ENCODE data around the gene GOLGB1. TPM values are rescaled to one million over a fixed set of nuclear protein-coding genes. Genes with fewer than 3 reads are reported as not detected.

Gene GOLGB1
- polyA plus RNA-seq, 3 donors: 80.1 to 98.1 (median 88.4) TPM

GRCh38 chr3:121659586-121659985 is 90.0 kb downstream of the GOLGB1 start:
- DNase-seq (ENCODE audit: extremely low read depth in 1 of 11, low read depth in 9 of 11, low spot score in 4 of 11): no peak

- DNase-seq (ENCODE audit: extremely low read depth in 1 of 11, low read depth in 9 of 11, low spot score in 4 of 11): no peak
Observed at GRCh38 chr3:121658716-121659435, 90.7 kb downstream of the GOLGB1 start.

- DNase-seq (ENCODE audit: extremely low read depth in 1 of 11, low read depth in 9 of 11, low spot score in 4 of 11): no peak
Observed at GRCh38 chr3:121654493-121655385, 94.8 kb downstream of the GOLGB1 start.

- DNase-seq (ENCODE audit: extremely low read depth in 1 of 11, low read depth in 9 of 11, low spot score in 4 of 11): no peak
Observed at GRCh38 chr3:121651684-121652083, 97.9 kb downstream of the GOLGB1 start.

GRCh38 chr3:121649645-121650044 is 99.9 kb downstream of the GOLGB1 start:
- DNase-seq (ENCODE audit: extremely low read depth in 1 of 11, low read depth in 9 of 11, low spot score in 4 of 11): no peak

GRCh38 chr3:121648219-121648958 is 101.2 kb downstream of the GOLGB1 start:
- no peak for DNase-seq (ENCODE audit: extremely low read depth in 1 of 11, low read depth in 9 of 11, low spot score in 4 of 11)

GRCh38 chr3:121645054-121645453 is 104.5 kb downstream of the GOLGB1 start:
- DNase-seq (ENCODE audit: extremely low read depth in 1 of 11, low read depth in 9 of 11, low spot score in 4 of 11): no peak

- DNase-seq (ENCODE audit: extremely low read depth in 1 of 11, low read depth in 9 of 11, low spot score in 4 of 11): no peak
Observed at GRCh38 chr3:121642601-121643314, 106.8 kb downstream of the GOLGB1 start.

- no peak for DNase-seq (ENCODE audit: extremely low read depth in 1 of 11, low read depth in 9 of 11, low spot score in 4 of 11)
Observed at GRCh38 chr3:121641127-121641526, 108.4 kb downstream of the GOLGB1 start.

- DNase-seq (ENCODE audit: extremely low read depth in 1 of 11, low read depth in 9 of 11, low spot score in 4 of 11): no peak
Observed at GRCh38 chr3:121637922-121638321, 111.6 kb downstream of the GOLGB1 start.

GRCh38 chr3:121630355-121630754 is 119.2 kb downstream of the GOLGB1 start:
- DNase-seq (ENCODE audit: extremely low read depth in 1 of 11, low read depth in 9 of 11, low spot score in 4 of 11): no peak

GRCh38 chr3:121629601-121630000 is 119.9 kb downstream of the GOLGB1 start:
- DNase-seq (ENCODE audit: extremely low read depth in 1 of 11, low read depth in 9 of 11, low spot score in 4 of 11): no peak

- no peak for DNase-seq (ENCODE audit: extremely low read depth in 1 of 11, low read depth in 9 of 11, low spot score in 4 of 11)
Observed at GRCh38 chr3:121627622-121628021, 121.9 kb downstream of the GOLGB1 start.

GRCh38 chr3:121627211-121627610 is 122.3 kb downstream of the GOLGB1 start:
- DNase-seq (ENCODE audit: extremely low read depth in 1 of 11, low read depth in 9 of 11, low spot score in 4 of 11): no peak

GRCh38 chr3:121626495-121626894 is 123.0 kb downstream of the GOLGB1 start:
- no peak for DNase-seq (ENCODE audit: extremely low read depth in 1 of 11, low read depth in 9 of 11, low spot score in 4 of 11)

- no peak for DNase-seq (ENCODE audit: extremely low read depth in 1 of 11, low read depth in 9 of 11, low spot score in 4 of 11)
Observed at GRCh38 chr3:121624147-121624899, 125.2 kb downstream of the GOLGB1 start.

- DNase-seq (ENCODE audit: extremely low read depth in 1 of 11, low read depth in 9 of 11, low spot score in 4 of 11): no peak
Observed at GRCh38 chr3:121621491-121621890, 128.1 kb downstream of the GOLGB1 start.

- DNase-seq (ENCODE audit: extremely low read depth in 1 of 11, low read depth in 9 of 11, low spot score in 4 of 11): no peak
Observed at GRCh38 chr3:121619691-121620090, 129.8 kb downstream of the GOLGB1 start.

Data from renal cortex interstitium (tissue), 11 donors.